ENCODE measurements around the gene C16orf54.
A peak's percentile ranks its signal among the peaks of the same experiment; 100 is the strongest.
"Not testable (repeated sequence)": the region's sequence is repeated elsewhere in the genome, so short reads cannot be mapped to it uniquely, and the experiment has no call there.

Gene C16orf54

DNA sequence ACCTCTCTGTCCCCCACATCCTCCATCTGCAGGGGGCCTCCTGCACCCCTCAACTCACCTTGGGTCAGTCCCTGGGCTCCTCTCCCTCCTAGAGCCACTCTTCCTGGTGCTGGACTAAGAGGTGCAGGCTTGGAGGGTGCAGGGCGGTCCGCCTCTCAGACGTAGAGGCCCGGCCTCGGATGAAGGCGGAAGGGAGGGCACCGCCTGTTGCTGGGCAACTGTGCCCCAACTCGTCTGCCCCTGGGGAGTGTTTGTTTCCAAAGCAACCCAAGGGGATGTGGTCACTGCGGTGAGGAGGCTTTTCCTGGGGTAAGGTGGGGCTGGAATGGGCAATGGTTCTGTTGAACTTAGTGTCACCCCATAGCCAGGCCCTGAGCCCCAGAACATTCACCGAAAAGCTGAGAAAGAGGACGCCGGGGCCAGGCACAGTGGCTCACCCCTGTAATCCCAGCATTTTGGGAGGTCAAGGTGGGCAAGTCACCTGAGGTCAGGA, at the start of gene C16orf54:
C16orf54 (minus strand) TSS at position 138 of the 493 bp plus-strand sequence. CDS start 1,039 bp downstream, outside the sequence.
- TF ChIP-seq, protein P1, sequence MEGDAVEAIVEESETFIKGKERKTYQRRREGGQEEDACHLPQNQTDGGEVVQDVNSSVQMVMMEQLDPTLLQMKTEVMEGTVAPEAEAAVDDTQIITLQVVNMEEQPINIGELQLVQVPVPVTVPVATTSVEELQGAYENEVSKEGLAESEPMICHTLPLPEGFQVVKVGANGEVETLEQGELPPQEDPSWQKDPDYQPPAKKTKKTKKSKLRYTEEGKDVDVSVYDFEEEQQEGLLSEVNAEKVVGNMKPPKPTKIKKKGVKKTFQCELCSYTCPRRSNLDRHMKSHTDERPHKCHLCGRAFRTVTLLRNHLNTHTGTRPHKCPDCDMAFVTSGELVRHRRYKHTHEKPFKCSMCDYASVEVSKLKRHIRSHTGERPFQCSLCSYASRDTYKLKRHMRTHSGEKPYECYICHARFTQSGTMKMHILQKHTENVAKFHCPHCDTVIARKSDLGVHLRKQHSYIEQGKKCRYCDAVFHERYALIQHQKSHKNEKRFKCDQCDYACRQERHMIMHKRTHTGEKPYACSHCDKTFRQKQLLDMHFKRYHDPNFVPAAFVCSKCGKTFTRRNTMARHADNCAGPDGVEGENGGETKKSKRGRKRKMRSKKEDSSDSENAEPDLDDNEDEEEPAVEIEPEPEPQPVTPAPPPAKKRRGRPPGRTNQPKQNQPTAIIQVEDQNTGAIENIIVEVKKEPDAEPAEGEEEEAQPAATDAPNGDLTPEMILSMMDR (IDR thresholded peaks at IDR 0.05; ENCODE audit: low read depth, low read length, missing control alignments): no peak
- no peak within 1 kb of the TSS for H3K4me3 ChIP-seq (replicated peaks; ENCODE audit: low read depth, low read length)
- no peak for DNase-seq (ENCODE audit: extremely low read depth, low read depth)

- TF ChIP-seq, protein P1 (IDR thresholded peaks at IDR 0.05; ENCODE audit: low read depth, low read length, missing control alignments): no peak
- H3K4me3 ChIP-seq (replicated peaks; ENCODE audit: low read depth, low read length): no peak overlapping the region
- no peak for DNase-seq (ENCODE audit: extremely low read depth, low read depth)
Observed at GRCh38 chr16:29794231-29794710, 48.5 kb upstream of the C16orf54 start.

DNA sequence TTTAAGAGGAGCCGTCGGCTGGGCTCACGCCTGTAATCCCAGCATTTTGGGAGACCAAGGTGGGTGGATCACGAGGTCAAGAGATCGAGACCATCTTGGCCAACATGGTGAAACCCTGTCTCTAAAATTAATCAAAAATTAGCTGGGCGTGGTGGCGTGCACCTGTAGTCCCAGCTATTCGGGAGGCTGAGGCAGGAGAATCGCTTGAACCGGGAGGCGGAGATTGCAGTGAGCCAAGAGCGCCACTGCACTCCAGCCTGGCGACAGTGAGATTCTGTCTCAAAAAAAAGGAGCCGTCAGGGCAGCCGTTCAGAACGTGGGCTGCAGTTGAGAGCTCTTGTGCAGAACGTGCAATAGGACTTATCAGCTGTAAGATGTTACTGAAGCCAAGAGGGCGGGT, 47.4 kb upstream of the C16orf54 start:
- DNase-seq (ENCODE audit: extremely low read depth, low read depth); H3K4me3 ChIP-seq (replicated peaks; ENCODE audit: low read depth, low read length): not testable (repeated sequence)

DNA sequence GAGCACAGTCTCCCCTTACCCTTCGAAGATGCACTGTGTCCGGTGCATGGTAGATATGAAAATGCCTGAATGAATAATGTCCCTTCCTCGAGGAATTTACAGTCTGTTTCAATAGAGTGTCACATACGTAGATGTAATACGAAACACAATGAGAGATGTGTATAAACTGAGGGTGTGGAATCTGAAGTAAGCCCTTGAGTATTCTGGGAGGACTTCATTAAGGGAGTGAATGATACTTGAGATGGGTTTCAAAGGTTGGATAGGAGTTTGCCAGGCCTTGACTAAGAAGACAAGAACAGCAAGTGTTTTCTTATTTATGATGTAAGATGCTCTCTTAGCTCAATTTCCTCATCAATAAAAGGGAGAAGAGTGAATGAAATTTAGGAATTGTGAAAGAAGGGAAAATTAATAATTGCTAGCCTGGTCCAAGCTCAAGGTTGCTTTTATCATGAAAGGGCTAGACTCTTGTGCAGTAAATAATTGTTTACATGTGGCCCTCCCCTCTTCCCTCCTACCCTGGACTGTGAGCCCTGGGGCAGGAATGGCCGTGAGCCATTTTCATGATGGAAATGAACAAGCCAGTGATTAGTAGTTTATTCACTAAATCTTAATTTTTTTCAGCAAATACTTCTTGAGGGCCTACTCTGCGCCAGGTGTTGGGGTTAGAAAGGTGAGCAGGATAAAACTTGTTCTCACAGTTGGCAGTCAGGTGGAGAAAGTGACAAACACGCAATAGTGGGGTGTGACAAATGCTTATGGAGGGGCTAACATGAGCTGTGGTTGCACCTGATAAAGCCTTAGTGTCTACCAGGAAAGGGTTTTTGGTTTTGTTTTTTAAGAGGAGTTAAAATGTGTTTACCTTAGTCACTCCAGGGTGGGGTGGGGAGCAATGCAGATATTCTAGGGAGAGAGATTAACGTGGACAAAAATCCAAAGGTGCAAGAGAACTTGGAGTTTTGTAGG, 46.3 kb upstream of the C16orf54 start:
- H3K4me3 ChIP-seq (replicated peaks; ENCODE audit: low read depth, low read length): peak overlapping the region; percentile 80
- TF ChIP-seq, protein P1 (IDR thresholded peaks at IDR 0.05; ENCODE audit: low read depth, low read length, missing control alignments): no peak
- no peak for DNase-seq (ENCODE audit: extremely low read depth, low read depth)

GRCh38 chr16:29790949-29791844, 45.4 kb upstream of the C16orf54 start:
- DNase-seq (ENCODE audit: extremely low read depth, low read depth): no peak
- peak overlapping the region; percentile 80 for H3K4me3 ChIP-seq (replicated peaks; ENCODE audit: low read depth, low read length)
- TF ChIP-seq, protein P1 (IDR thresholded peaks at IDR 0.05; ENCODE audit: low read depth, low read length, missing control alignments): no peak

- peak; percentile 94 for DNase-seq (ENCODE audit: extremely low read depth, low read depth)
- TF ChIP-seq, protein P1 (IDR thresholded peaks at IDR 0.05; ENCODE audit: low read depth, low read length, missing control alignments): peak; percentile 68
- H3K4me3 ChIP-seq (replicated peaks; ENCODE audit: low read depth, low read length): peak within 1 kb of the TSS; percentile 80
Observed at GRCh38 chr16:29790183-29790948, 44.6 kb upstream of the C16orf54 start, which contains the start of gene KIF22. Gene KIF22, plus strand, starts transcription at chr16:29790751. Its CDS starts 9 bp downstream, at chr16:29790760.
